SIG-M5 treated with dmso at 0.1 percent for 504 hours (cell line): ENCODE measurements around the gene PSMD8.
A peak's percentile ranks its signal among the peaks of the same experiment; 100 is the strongest.
"Not testable (repeated sequence)": the region's sequence is repeated elsewhere in the genome, so short reads cannot be mapped to it uniquely, and the experiment has no call there.

ENCODE experiments used
- DNase-seq: peaks from one replicate; lab custom pipeline; 2025; ENCODE audit not compliant: unreplicated experiment; lab: John Stamatoyannopoulos, UW

PSMD8 gene

GRCh38 chr19:38410407-38410806 lies 36.0 kb downstream of the PSMD8 start:
- DNase-seq: not testable (repeated sequence)

DNA sequence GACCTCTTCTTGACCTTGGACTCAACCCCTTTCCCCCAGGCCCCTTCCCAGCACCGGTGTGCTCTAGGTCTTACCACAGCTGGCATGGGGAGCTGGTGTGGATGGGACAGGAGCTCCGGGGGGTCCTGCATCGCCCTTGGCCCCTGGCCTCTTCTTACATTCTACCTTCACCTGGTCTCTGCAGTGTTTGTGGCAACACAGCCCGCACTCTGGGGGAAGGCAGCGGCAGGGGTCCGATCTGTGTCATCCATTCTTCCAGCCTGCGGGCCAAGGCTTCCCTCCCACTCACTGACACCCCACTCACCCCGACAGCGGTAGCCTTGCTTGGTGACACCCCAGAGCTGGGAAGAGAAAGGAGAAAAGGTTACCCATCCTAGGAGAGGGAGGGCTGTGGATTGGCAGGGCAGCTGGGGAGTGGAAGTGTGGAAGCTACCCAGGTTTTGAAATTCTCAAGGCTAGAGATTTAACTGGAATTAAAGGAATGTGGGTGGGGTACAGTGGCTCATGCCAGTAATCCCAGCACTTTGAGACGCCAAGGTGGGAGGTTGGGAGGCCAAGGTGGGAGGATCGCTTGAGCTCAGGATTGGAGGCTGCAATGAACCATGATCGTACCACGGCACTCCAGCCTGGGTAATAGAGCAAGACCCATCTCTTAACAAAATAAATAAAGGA lies 36.8 kb downstream of the PSMD8 start:
- DNase-seq: no peak

DNA sequence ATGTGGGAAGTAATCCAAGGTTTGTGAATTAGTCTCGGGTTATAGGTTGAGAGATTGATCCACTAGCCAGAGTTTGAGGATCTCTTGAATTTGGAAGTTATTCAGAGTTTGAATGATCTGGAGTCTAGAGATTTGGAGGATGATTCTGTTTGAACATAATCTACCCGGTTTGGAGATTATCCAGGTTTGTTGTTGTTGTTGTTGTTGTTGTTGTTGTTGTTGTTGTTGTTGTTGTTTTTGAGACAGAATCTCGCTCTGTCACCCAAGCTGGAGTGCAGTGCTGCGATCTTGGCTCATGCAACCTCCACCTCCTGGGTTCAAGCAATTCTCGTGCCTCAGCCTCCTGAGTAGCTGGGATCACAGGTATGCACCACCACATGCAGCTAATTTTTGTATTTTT lies 37.5 kb downstream of the PSMD8 start:
- DNase-seq: not testable (repeated sequence)

- DNase-seq: no peak
Observed at GRCh38 chr19:38412491-38412890, 38.1 kb downstream of the PSMD8 start.

- DNase-seq: no peak
Observed at GRCh38 chr19:38412961-38413360, 38.6 kb downstream of the PSMD8 start.

DNA sequence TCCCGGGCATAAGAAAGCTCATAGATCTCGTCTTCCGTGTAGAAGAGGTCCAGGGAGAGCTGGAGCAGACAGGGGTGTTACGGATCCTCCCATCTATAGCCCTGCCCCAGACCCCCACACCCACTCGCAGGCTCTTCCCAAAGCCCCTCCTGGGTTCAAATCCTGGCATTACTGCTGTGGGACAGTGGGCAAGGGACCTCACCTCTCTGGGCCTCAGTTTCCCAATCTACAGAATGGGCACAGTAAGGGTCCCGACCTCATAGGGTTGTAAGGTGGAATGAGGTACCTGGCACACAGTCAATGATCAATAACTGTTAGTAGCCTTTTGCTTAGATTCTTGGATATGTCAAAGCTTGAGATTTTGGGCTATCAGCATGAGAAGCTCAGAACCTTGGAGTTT lies 39.0 kb downstream of the PSMD8 start:
- no peak for DNase-seq

- no peak for DNase-seq
Observed at GRCh38 chr19:38417146-38417543, 42.8 kb downstream of the PSMD8 start.

GRCh38 chr19:38417544-38418506 lies 43.5 kb downstream of the PSMD8 start:
- peak; percentile 86 for DNase-seq

DNA sequence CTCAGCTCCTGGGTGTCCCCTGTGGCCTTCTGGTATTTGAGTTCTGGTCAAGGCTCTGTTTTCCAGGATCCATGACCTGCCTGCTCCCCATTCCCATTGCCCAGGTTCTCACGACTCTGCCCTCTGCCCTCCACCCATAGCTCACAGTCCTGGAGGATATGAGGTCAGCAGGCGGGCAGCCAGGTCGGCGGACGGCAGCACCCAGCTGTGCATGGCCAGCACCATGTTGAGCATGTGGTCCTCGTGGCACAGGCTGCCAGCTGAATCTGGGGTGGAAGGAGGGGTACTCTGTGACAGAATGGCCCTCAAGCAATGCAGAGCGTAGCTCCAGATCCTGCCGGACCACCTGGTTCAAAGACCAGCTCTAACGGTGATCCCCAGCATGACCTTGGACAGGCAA lies 46.6 kb downstream of the PSMD8 start:
- DNase-seq: no peak

- no peak for DNase-seq
Observed at GRCh38 chr19:38421856-38422255, 47.5 kb downstream of the PSMD8 start.

GRCh38 chr19:38422438-38422837 lies 48.1 kb downstream of the PSMD8 start:
- no peak for DNase-seq

DNA sequence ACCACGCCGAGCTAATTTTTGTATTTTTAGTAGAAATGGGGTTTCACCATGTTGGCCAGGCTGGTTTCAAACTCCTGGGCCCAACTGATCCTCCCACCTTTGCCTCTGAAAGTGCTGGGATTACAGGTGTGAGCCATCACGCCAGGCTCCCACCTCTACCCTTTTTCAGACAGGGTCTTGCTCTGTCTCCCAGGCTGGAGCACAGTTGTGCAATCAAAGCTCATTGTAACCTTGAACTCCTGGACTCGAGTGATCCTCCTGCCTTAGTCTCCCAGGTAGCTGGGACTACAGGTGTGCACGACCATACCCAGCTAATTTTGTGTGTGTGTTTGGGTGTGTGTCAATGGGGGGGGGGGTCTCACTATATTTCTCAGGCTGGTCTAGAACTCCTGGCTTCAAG lies 49.9 kb downstream of the PSMD8 start:
- no peak for DNase-seq

- DNase-seq: no peak
Observed at GRCh38 chr19:38425222-38425809, 50.9 kb downstream of the PSMD8 start.

DNA sequence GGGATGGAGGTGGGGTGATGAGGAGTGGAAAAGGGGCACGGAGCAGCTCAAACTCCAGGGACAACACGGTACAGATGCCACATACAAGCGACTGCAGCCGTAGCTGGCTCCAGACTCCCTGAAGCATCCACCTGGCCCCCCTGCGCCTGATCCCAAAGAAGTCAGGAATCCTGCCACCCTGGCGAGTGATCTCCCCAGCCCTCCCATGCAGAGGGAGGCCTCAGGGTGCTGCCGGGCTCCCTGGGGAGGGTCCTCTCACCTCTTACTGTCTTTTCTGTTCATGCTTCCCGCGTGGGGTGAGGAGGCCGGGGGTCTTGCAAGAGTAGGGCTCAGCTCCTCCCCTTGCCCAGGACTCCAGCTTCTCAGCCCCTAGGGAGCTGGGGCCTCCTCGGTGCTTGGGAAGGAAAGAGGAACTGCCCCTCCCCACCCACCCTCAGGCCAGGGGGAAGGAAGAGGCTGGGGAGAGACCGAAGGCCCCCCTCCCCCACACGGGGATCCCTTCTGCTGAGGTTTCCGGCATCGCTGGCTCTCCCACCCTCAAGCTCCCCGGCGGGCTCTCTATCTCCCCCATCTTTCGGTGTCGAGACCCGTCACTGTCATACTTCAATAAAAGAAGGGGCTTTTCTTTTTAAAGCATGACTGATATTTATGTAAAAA lies 51.6 kb downstream of the PSMD8 start, which contains the start of gene RASGRP4:
Gene RASGRP4, minus strand, starts transcription at position 410 of the 657 bp plus-strand sequence. Its CDS starts 128 bp downstream, at position 282.
- peak; percentile 62 for DNase-seq

- DNase-seq: not testable (repeated sequence)
Observed at GRCh38 chr19:38427035-38427677, 52.8 kb downstream of the PSMD8 start.

DNA sequence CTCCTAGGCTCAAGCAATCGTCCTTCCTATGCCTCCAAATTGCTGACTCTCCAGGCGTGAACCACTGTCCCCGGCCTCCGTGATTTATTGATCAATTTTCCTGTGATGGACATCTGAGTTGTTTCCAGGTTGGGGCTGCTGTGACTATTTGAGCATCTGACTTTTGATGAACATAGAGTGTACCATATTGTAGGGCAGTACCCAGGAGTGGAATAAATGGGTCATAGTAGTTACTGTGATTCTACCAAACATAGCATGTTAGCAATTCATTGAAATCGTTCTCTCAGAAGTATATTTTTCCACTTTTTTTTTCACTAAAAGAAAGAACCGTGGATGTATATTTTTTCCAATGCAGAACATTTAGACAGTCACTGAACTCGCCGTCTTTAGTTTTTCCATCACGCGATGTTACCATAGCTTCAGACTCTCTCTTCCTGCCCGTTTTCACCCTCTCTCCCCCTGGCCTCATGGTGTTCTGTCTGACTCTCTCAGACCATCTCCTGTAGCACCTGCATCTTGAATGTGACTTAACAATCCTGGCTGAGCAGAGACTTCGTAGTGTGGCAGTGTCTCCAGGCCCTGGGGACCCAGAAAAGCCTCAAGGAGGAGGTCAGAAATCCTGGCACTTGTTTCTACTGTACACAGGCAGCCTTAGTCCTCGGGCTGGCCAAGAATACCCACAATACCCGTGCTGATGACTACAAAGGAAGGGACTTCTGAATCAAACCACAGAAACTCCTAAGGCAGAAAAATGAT lies 54.9 kb downstream of the PSMD8 start:
- DNase-seq: no peak

- DNase-seq: no peak
Observed at GRCh38 chr19:38429811-38430156, 55.4 kb downstream of the PSMD8 start.

GRCh38 chr19:38430931-38431330 lies 56.6 kb downstream of the PSMD8 start:
- no peak for DNase-seq

- DNase-seq: no peak
Observed at GRCh38 chr19:38433268-38433733, 58.9 kb downstream of the PSMD8 start, which contains the start of gene RYR1. TSS of gene RYR1 (plus strand) at chr19:38433691. CDS start at chr19:38433830, 139 bp downstream.
